ENCODE measurements around the gene USP34.

USP34 gene

GRCh38 chr2:61367177-61367576, 103.7 kb downstream of the USP34 start:
- no peaks in the 10 kb centered on the region for H3K27me3 ChIP-seq (replicated peaks)
- TF ChIP-seq CTCF (IDR thresholded peaks at IDR 0.05; ENCODE audit: low read depth, low read length, missing control alignments), result no peak
- H3K36me3 ChIP-seq (replicated peaks), result peaks cover 14% of the 10 kb centered on the region
- no peak overlapping the region for H3K4me3 ChIP-seq (ENCODE audit: low read depth, low read length)
- no peak for DNase-seq
- no peak overlapping the region for H3K27ac ChIP-seq
- in situ Hi-C loops (cut with HindIII; ENCODE audit: low pct_ligation_motif_present, low sequenced_read_pairs), result no loop called here

- H3K36me3 ChIP-seq (replicated peaks), result peaks cover 9% of the 10 kb centered on the region
- in situ Hi-C loops (cut with HindIII; ENCODE audit: low pct_ligation_motif_present, low sequenced_read_pairs), result no loop called here
Measured at GRCh38 chr2:61363580-61363979, 107.3 kb downstream of the USP34 start.

GRCh38 chr2:61362873-61363272, 108.0 kb downstream of the USP34 start:
- H3K27me3 ChIP-seq (replicated peaks), result no peaks in the 10 kb centered on the region
- H3K4me3 ChIP-seq (ENCODE audit: low read depth, low read length), result no peak overlapping the region
- no peak for TF ChIP-seq CTCF (IDR thresholded peaks at IDR 0.05; ENCODE audit: low read depth, low read length, missing control alignments)
- no peak for DNase-seq
- H3K27ac ChIP-seq, result no peak overlapping the region
- peaks cover 9% of the 10 kb centered on the region for H3K36me3 ChIP-seq (replicated peaks)
- in situ Hi-C loops (cut with HindIII; ENCODE audit: low pct_ligation_motif_present, low sequenced_read_pairs), result no loop called here

More at GRCh38 chr2:61363580-61363979, 107.3 kb downstream of the USP34 start:
- Histone ChIP-seq H3K27ac (no peak overlapping the region), H3K27me3 (replicated peaks) (no peaks in the 10 kb centered on the region), H3K4me3 (ENCODE audit: low read depth, low read length) (no peak overlapping the region)
- TF ChIP-seq CTCF (IDR thresholded peaks at IDR 0.05; ENCODE audit: low read depth, low read length, missing control alignments), result no peak
- DNase-seq, result no peak

GRCh38 chr2:61361068-61361467, 109.8 kb downstream of the USP34 start:
- no peak for DNase-seq
- H3K4me3 ChIP-seq (ENCODE audit: low read depth, low read length), result no peak overlapping the region
- in situ Hi-C loops (cut with HindIII; ENCODE audit: low pct_ligation_motif_present, low sequenced_read_pairs), result no loop called here
- H3K27me3 ChIP-seq (replicated peaks), result no peaks in the 10 kb centered on the region
- no peak overlapping the region for H3K27ac ChIP-seq
- peaks cover 3% of the 10 kb centered on the region for H3K36me3 ChIP-seq (replicated peaks)
- TF ChIP-seq CTCF (IDR thresholded peaks at IDR 0.05; ENCODE audit: low read depth, low read length, missing control alignments), result no peak

- no peak for TF ChIP-seq CTCF (IDR thresholded peaks at IDR 0.05; ENCODE audit: low read depth, low read length, missing control alignments)
- Histone ChIP-seq H3K27ac (no peak overlapping the region), H3K27me3 (replicated peaks) (no peaks in the 10 kb centered on the region), H3K36me3 (replicated peaks) (peaks cover 7% of the 10 kb centered on the region), H3K4me3 (ENCODE audit: low read depth, low read length) (no peak overlapping the region)
- in situ Hi-C loops (cut with HindIII; ENCODE audit: low pct_ligation_motif_present, low sequenced_read_pairs), result no loop called here
- DNase-seq, result no peak
Measured at GRCh38 chr2:61359058-61359457, 111.8 kb downstream of the USP34 start.

GRCh38 chr2:61357681-61358080, 113.2 kb downstream of the USP34 start:
- in situ Hi-C loops (cut with HindIII; ENCODE audit: low pct_ligation_motif_present, low sequenced_read_pairs), result no loop called here
- H3K27ac ChIP-seq, result no peak overlapping the region
- no peak for TF ChIP-seq CTCF (IDR thresholded peaks at IDR 0.05; ENCODE audit: low read depth, low read length, missing control alignments)
- DNase-seq, result no peak
- H3K27me3 ChIP-seq (replicated peaks), result no peaks in the 10 kb centered on the region
- H3K36me3 ChIP-seq (replicated peaks), result peaks cover 4% of the 10 kb centered on the region
- H3K4me3 ChIP-seq (ENCODE audit: low read depth, low read length), result no peak overlapping the region

All from brain microvascular endothelial cell (primary cell).